ENCODE results near the gene ADAMTS18.
"Not testable (repeated sequence)": the region's sequence is repeated elsewhere in the genome, so short reads cannot be mapped to it uniquely, and the experiment has no call there.

ADAMTS18 gene

GRCh38 chr16:77295896-77296295, 138.9 kb downstream of the ADAMTS18 start:
- H3K27ac ChIP-seq, result no peak overlapping the region
- POLR2A ChIA-PET (ENCODE audit: low non-redundant PET), result no interaction called here
- CTCF ChIA-PET, result no interaction called here
- DNase-seq (ENCODE audit: low spot score), result no peak
- TF ChIP-seq CTCF (conservative IDR thresholded peaks at IDR 0.05; ENCODE audit: low read depth), result no peak

- ChIA-PET CTCF (no interaction called here), POLR2A (ENCODE audit: low non-redundant PET) (no interaction called here)
- no peak for TF ChIP-seq CTCF (conservative IDR thresholded peaks at IDR 0.05; ENCODE audit: low read depth)
- DNase-seq (ENCODE audit: low spot score), result no peak
- H3K27ac ChIP-seq, result no peak overlapping the region
Measured at GRCh38 chr16:77290451-77291115, 144.3 kb downstream of the ADAMTS18 start.

- no peak for TF ChIP-seq CTCF (conservative IDR thresholded peaks at IDR 0.05; ENCODE audit: low read depth)
- CTCF ChIA-PET, result interaction anchor here (0.6 kb wide), 1 partner anchor 340 kb away, joined by 3 read pairs; no protein-coding TSS in a partner anchor
- no peak for DNase-seq (ENCODE audit: low spot score)
- POLR2A ChIA-PET (ENCODE audit: low non-redundant PET), result no interaction called here
- H3K27ac ChIP-seq, result no peak overlapping the region
Measured at GRCh38 chr16:77289331-77289809, 145.5 kb downstream of the ADAMTS18 start.

- H3K27ac ChIP-seq, result no peak overlapping the region
- ChIA-PET POLR2A (ENCODE audit: low non-redundant PET) (no interaction called here), CTCF (interaction anchor here (0.6 kb wide), 1 partner anchor 52 kb away, joined by 3 read pairs; no protein-coding TSS in a partner anchor)
- peak; percentile 8 for DNase-seq (ENCODE audit: low spot score)
- TF ChIP-seq CTCF (conservative IDR thresholded peaks at IDR 0.05; ENCODE audit: low read depth), result no peak
Measured at GRCh38 chr16:77288222-77288621, 146.6 kb downstream of the ADAMTS18 start.

GRCh38 chr16:77285676-77286075, 149.2 kb downstream of the ADAMTS18 start:
- ChIA-PET CTCF (no interaction called here), POLR2A (ENCODE audit: low non-redundant PET) (no interaction called here)
- H3K27ac ChIP-seq, result no peak overlapping the region
- TF ChIP-seq CTCF (conservative IDR thresholded peaks at IDR 0.05; ENCODE audit: low read depth), result no peak
- DNase-seq (ENCODE audit: low spot score), result no peak

- H3K27ac ChIP-seq, result no peak overlapping the region
- no peak for TF ChIP-seq CTCF (conservative IDR thresholded peaks at IDR 0.05; ENCODE audit: low read depth)
- POLR2A ChIA-PET (ENCODE audit: low non-redundant PET), result no interaction called here
- CTCF ChIA-PET, result no interaction called here
- DNase-seq (ENCODE audit: low spot score), result no peak
Measured at GRCh38 chr16:77282345-77282744, 152.5 kb downstream of the ADAMTS18 start.

GRCh38 chr16:77279316-77279715, 155.5 kb downstream of the ADAMTS18 start:
- POLR2A ChIA-PET (ENCODE audit: low non-redundant PET); DNase-seq (ENCODE audit: low spot score); H3K27ac ChIP-seq; CTCF ChIA-PET: not testable (repeated sequence)

All from RWPE1 (cell line).